Choroid plexus epithelial cell (primary cell): Measurements from ENCODE around the gene IRF5.

Experiments used
- DNase-seq: peaks from one replicate; pipeline ENCODE4 v3.0.0-alpha.2; 2010; ENCODE audit warnings: low read depth
- H3K4me3 ChIP-seq: 2 replicates; pipeline ENCODE4 v1.5.1; 2011; ENCODE audit warnings: low read depth, mild to moderate bottlenecking, control low read depth, low read length, moderate library complexity
- CTCF ChIP-seq: conservative IDR thresholded peaks from 2 replicates; pipeline ENCODE4 v1.5.1; 2011; ENCODE audit warnings: low read depth, mild to moderate bottlenecking, control low read depth, inconsistent platforms, low read length, moderate library complexity

Gene IRF5

GRCh38 chr7:128891942-128892269 lies 45.8 kb upstream of the IRF5 start:
- no peak for TF ChIP-seq CTCF
- DNase-seq = no peak
- no peak overlapping the region for H3K4me3 ChIP-seq

DNA sequence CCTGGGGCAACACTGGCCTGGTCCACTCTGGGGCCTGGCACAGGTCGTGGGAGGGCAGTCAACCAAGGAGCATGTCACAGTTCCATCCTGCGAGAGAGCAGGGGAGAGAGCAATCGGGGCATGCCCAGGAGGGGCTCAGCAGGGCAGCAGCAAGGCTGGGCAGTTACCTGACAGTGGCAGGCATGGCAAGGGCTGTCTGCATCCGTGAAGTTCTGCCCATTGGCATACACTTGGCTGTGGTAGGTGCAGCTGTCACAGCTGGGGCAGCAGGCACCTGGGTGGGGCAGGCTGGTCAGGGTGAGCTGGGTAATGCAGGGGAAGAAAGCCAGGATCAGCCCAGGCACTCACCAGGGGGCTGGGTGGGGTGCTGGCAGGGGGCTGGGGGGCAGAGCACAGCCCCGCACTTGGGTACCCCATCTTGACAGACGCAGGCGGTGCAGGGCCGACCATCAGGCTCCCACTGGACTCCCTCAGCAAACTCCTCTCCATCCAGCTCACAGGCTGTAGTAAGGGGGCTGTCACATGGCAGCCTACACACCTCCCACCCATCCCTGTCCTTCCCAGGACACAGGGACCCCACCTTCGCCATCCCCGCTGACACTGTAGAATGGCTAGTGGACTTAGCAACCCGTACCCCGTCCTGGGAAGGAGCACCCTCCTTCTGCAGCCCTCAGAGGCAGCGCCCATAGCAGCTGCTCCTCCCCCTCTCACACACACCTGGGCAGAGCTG lies 45.0 kb upstream of the IRF5 start:
- no peak for DNase-seq
- H3K4me3 ChIP-seq = no peak overlapping the region
- no peak for TF ChIP-seq CTCF

GRCh38 chr7:128893251-128894100 lies 44.3 kb upstream of the IRF5 start:
- H3K4me3 ChIP-seq = no peak overlapping the region
- TF ChIP-seq CTCF = no peak
- DNase-seq = no peak

DNA sequence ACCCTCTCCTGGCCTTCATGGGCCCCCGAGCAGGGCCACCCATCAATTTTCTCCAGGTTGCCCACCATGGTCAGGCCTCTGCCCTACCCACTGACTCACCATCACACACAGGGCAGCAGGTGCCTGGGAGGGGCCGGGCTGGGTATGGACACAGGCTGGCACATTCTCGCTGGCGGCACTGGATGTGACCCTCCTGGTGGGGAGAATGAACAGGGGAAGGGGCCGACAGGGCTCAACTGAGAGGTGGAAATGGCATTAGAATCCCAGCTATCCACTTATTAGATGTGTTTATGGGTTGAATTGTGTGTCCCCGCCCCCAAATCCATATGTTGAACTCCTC lies 43.7 kb upstream of the IRF5 start:
- H3K4me3 ChIP-seq = no peak overlapping the region
- no peak for DNase-seq
- no peak for TF ChIP-seq CTCF

DNA sequence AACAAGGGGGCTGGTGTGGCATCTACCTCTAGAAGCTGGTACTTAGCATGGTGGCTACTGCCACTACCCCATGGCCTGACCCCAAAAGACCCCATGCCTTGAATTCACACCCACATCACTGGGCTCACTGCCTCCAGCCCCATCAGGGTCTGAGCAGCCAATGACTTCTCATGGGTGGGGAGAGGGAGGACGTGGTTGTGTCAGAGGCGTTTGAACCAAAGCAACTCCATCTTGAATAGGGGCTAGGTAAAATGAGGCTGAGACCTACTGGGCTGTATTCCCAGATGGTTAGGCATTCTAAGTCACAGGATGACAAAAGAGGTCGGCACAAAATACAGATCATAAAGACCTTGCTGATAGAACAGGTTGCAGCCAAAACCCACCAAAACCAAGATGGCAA lies 42.4 kb upstream of the IRF5 start:
- TF ChIP-seq CTCF = no peak
- DNase-seq = no peak

GRCh38 chr7:128899392-128899791 lies 38.3 kb upstream of the IRF5 start:
- DNase-seq = no peak
- H3K4me3 ChIP-seq = no peak overlapping the region
- TF ChIP-seq CTCF = no peak

More for the DNA sequence above, 42.4 kb upstream of the IRF5 start:
- no peak overlapping the region for H3K4me3 ChIP-seq

DNA sequence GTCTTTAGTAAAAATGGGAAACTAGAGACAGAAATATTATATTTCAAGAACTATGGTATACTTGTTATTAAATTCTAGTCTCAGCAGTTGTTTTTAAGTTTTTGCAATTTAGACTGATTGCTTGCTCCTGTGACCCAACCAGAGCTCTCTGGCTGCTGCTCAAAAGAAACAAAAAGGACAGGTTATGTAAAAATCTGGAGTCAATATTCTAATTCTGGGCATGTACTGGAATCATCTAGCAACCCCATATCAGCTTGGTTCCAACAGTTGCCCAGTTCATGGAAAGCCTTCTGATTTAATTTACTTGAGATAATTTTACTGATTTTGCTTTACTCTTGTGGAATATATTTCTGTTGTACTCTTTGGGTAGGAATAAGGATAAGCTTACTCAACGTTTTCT lies 37.5 kb upstream of the IRF5 start:
- no peak for DNase-seq

More for the DNA sequence above, 37.5 kb upstream of the IRF5 start:
- TF ChIP-seq CTCF = no peak
- H3K4me3 ChIP-seq = no peak overlapping the region
